Caki2 (cell line): ENCODE measurements around the gene ZC3H13. TPM values are rescaled to one million over a fixed set of nuclear protein-coding genes. Genes with fewer than 3 reads are reported as not detected.
A peak's percentile ranks its signal among the peaks of the same experiment; 100 is the strongest.

Experiments used
- DNase-seq: peaks from one replicate; pipeline ENCODE4 v3.0.0-alpha.2; 2015; ENCODE audit warnings: low read depth
- in situ Hi-C: cut with HindIII; loops from 2 replicates; pipeline ENCODE4 v1.10.0; 2016; ENCODE audit warnings: low sequenced_read_pairs, low pct_unique_long_range_greater_than_20kb, mixed read lengths
- total RNA-seq: library from RNA; depleted of rRNA; stranded (reverse); fragments of >200 nt; shearing (Covaris generic); gene quantifications from 2 replicates; pipeline ENCODE4 v1.2.3, GENCODE V29; 2014; ENCODE audit warnings: low replicate concordance

ZC3H13 gene
- total RNA-seq, 1 experiment from 2014 or later, result 7.4 TPM

DNA sequence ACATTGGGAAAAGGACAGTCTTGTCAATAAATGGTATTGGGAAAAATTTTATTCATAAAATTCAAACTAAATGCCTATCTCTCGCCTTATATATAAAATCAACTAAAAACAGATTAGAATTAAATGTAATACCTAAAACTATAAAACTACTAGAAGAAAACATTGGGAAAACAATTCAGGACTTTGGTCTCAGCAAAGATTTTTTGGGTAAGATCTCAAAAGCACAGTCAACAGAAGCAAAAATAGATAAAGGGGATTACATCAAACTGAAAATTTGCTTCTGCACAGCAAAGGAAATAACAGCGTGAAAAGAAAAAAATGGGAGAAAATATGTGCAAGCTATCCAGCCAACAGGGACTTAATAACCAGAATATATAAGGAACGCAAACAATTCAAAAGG lies 24.3 kb upstream of the ZC3H13 start:
- in situ Hi-C loops, result no loop called here
- no peak for DNase-seq

DNA sequence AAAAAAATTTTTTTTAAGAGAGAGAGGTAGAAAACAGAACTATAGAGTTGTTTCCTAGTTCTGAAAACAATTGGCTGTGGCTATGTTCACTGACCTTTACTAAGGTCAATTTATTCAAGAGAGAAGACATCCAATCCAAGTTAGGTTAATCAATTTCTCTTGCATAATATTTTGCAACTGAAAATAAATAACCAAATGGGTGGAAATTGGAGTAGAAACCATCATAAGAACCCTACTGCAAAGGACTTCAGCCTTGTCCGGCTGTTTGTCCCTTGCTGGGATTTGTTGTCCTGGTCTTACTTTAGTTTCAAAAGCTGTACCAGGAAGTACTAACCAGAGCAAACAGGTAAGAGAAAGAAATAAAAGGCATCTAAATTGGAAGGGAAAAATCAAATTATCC lies 23.3 kb upstream of the ZC3H13 start:
- DNase-seq, result no peak
- in situ Hi-C loops, result no loop called here

DNA sequence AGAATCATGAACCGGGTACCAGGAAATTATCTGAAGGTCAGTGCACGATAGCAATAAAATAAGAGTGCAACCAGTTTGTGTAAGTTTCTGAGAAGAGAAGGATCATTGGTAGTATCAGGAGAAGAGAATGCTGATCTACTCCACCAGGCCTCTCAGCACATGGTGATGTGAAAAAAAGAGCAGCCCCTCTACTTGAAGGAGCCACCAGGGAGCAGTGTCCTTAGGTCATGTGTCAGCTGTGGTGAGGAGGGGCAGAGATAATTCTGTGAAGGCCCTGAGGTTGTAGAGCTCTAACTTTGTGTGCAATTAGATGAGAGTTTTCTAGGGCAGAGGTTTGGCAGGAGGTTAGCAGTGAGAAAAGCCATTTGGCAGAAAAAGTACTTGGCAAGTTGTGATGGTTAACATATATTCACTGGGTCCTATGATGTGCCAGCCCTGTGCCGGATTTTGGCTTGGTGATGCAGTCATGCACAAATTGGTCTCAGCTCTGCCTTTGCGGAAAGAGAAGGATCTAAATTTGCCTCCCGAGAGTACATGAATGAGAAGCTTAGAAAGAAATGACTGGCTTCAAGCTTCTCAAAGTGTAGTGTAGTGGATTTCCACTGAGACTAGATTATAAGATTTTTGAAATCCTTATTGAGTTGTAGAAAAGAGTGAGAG lies 19.2 kb upstream of the ZC3H13 start:
- DNase-seq, result no peak
- in situ Hi-C loops, result no loop called here

DNA sequence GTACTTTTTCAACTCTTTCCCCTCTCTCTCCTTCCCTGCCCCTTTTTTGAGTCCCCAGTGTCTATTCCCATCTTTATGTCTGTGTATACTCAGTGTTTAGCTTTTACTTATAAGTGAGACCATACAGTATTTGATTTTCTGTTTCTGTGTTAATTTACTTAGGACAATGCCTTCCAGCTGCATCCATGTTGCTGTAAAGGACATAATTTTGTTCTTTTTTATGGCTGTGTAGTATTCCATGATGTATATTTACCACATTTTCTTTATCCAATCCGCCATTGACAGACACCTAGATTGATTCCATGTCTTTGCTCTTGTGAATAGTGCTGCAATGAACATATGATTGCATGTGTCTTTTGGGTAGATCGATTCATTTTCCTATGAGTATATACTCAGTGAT lies 10.7 kb upstream of the ZC3H13 start:
- in situ Hi-C loops, result no loop called here
- DNase-seq, result no peak

DNA sequence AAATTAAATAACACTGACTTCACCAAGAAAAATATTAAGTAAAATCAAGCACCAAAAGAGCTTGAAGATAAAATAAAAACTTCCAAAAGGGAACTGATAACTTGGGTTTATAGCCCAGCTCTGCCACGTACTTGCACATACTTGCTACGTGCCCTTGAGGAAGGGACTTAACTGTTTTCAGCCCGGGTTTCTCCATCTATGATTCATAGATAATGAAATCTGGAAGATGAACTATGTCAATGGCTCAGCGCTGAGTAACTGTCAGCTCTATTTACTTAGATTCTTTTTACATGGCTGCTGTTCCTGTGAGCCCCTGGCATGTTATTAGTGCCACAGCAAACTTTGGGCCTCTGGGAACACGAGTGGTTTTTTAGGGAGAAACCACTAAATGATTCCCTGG lies 9.6 kb upstream of the ZC3H13 start:
- DNase-seq, result no peak

DNA sequence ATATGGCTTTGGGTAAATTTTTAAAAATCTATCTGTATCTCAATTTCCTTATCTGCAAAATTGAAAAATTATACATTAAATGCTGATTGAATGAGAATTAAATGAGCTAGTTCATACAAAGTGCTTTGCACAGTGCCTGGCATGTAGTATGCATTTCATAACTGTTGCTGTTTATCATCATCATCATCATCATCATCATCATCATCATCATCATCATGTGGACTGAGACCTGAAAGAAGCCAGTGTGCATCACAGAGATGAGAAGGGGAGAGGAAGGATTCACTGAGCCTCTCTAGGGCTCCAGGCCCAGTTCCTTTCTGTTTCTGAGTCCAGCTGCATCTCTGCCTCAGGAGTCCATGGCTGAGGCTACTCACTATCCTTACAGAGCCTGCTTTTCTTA lies 6.9 kb upstream of the ZC3H13 start:
- in situ Hi-C loops, result no loop called here
- no peak for DNase-seq

More for the DNA sequence above, 9.6 kb upstream of the ZC3H13 start:
- in situ Hi-C loops, result no loop called here

DNA sequence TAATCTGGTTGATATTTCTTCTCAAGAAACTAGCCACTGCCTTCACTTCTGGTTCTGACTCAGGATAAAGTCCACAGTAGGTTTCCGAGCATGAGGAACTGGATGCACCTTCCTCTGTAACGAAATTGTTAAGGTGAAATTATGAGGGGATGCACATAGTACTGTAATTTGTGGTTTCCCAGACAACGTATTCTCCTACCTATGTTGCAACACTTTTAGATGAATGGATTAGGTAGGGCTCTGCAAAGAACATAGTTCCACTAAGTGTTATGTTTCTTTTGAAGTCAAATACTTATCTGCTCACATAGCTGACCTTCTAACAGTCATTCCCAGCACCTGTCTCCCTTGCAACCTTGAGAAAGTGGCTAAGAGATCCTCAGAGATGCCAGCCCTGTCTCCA lies 5.7 kb upstream of the ZC3H13 start:
- no peak for DNase-seq
- in situ Hi-C loops, result no loop called here

DNA sequence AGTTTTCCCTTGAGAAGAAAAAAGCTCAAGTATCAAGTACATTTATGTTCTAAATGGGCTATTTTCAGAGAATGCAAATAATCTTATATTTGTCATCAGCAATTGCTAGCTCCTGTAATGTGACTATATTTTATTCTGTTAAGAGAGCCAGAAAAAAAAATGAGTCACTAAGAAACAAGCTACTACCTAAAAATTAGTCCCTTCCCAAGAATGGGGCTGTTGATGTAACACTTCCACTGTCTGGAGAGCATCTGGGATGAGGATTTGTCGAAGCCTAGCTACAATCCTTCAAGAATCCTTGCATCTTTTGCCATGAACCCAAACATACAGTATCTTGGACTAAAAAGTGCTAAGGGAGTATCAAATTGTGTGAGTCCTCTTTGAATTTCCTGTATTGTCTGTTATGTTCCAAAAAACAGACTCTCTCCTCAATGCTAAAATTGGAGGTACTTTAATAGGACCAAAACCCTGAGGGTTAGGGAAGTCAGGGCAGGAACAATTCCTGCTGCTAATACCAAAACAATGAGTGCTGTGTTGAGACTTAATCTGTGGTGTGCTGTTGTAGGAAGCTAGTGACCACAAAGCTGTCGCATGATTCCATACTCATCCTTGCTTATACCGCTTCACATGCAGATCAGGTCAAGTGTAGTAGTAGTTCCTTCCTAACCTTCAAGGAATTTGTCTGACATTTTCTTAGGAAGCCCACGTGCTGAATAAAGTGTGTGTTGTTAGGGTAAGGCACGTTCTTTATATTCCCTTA lies 4.9 kb upstream of the ZC3H13 start:
- DNase-seq, result no peak
- in situ Hi-C loops, result no loop called here

DNA sequence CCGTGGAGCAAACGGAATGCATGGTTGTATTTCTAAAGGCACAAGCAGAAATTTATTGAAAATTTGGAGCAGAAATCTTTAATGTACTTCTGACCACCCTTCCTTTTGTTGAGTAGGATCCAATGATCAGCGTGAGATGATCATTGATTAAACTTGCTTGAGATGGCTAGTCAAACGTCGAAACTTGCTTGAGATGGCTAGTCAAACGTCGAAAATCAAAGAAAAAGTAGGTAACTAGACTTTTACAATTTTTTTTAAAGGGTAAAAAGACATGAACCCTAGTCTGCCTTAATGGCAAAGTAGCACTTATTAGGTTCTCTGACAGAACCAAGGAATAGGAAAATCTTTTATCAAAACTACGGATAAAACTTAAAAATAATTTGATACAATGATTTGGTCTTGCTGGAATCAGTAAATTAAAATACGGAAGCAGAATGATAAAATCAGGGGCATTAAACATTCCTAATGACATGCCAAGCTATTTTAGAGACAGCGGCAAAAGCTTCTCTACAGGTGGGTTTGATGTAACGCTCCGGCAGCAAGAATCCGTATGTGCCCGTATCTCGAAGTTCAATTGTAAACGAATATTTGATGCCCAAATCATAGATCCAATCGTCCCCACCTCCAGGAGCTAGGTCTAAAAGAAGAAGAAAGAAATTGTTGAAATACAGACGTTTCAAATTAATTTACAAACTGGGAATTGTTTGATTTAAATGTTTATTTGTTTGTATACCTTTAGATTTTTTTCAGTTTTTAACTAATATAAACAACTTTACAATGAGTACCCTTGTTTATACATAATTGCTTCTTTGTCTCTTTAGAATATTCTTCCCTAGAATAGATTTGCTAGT lies 841 bp upstream of the ZC3H13 start:
- in situ Hi-C loops, result no loop called here
- DNase-seq, result peak; percentile 0

DNA sequence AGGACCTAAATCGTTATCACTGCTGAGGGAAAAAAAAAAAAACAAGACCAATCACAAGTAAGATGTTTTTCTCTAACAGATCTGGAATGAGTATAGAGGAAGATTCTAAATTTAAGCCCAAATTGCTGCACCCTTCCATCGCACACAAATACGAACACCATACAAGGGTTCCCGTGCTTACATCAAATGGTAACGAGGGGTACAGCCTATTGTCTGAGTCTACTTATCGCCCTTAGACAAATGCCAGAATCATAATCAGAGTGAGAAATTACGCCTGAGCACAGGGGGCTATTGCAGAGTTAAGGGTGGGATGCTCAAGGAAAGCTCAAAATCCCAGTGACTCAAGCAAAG lies 603 bp downstream of the ZC3H13 start:
- in situ Hi-C loops, result no loop called here
- no peak for DNase-seq

DNA sequence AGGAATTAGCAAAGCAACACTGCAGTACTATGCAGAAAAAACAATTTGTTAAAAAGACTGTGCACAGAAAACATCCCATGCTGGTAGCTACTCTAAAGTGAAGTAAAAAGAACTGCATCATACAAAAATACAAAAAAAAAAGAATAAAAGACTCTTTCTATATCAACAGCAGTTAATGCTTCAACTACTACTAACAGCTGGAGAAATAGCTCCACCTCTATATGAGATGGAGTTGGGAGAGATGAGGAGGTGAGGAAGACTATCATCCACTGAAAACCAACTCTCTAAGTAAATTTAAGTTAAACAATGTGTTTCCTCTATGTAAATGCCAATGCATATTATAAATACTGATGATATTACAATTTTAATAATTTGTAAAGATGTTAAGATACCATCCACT lies 1.8 kb downstream of the ZC3H13 start:
- in situ Hi-C loops, result no loop called here
- no peak for DNase-seq

DNA sequence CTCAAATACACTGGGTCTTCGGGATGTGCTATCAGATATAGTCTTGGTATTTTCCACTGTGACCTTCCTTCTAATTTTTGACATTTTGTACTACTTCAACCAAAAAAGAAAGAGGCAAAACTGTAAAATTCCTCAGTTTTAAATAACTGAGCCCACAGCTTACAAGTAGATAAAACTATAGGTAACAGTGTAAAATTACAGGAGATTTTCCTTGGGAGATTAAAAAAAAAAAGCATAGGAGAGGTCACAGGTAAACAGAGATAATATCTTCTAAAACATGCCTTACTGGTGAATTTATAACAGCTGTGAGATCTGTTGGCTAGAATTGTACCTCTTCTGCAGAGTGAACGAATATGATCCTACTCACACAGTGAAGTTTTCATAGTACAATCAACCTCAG lies 7.1 kb downstream of the ZC3H13 start:
- no peak for DNase-seq
- in situ Hi-C loops, result no loop called here

DNA sequence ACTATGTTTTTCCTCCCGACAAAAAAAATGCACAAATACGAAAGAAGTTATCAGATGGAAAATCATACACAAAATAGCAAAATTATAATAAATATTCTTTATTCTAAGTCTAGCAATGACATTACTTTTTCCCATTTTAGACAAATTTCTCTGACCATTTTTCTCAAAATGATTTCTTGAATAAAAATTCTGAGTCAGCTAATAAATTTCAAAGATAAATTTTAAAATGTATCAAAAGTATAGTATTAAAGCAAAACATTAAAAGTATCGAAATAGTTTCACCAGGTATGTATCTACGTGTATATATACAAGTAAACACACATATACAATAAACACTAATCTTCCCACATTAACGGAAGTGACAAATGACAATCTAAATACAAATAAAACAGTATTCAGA lies 8.9 kb downstream of the ZC3H13 start:
- in situ Hi-C loops, result no loop called here
- no peak for DNase-seq

DNA sequence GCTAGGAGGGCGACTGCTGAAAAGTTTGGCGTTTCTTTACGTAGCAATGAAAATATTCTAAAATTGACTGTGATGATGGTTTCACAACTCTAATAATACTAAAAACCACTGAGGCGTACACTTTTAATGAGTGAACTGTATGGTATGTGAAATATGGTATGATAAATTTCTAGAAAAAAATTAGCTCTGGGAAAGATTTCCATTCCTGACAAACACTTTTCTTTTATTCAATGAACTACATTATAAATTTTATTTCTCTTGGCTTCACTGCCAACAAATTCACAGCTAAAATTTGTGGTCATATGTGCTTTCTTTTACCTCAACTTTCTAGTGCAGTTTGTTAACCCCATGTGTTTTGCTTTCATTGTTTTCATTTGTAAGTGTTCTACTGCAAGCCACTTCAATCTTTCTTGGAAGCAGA lies 11.1 kb downstream of the ZC3H13 start:
- DNase-seq, result no peak
- in situ Hi-C loops, result no loop called here

DNA sequence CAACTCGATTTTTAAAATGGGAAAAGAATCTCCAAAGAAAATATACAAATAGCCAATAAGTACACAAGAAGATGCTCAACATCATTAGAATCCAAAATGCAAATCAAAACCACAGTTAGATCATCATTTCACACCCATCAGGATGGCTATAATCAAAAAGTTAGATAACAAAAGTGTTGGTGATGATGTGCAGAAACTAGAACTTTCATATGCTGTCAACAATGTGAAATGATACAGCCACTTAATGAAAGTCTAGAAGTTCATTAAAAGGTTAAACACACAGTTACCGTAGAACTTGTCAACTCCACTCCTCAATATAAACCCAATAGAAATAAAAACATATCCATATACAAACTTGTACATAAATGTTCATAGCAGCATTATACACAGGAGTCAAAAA lies 11.8 kb downstream of the ZC3H13 start:
- in situ Hi-C loops, result no loop called here
- DNase-seq, result no peak

DNA sequence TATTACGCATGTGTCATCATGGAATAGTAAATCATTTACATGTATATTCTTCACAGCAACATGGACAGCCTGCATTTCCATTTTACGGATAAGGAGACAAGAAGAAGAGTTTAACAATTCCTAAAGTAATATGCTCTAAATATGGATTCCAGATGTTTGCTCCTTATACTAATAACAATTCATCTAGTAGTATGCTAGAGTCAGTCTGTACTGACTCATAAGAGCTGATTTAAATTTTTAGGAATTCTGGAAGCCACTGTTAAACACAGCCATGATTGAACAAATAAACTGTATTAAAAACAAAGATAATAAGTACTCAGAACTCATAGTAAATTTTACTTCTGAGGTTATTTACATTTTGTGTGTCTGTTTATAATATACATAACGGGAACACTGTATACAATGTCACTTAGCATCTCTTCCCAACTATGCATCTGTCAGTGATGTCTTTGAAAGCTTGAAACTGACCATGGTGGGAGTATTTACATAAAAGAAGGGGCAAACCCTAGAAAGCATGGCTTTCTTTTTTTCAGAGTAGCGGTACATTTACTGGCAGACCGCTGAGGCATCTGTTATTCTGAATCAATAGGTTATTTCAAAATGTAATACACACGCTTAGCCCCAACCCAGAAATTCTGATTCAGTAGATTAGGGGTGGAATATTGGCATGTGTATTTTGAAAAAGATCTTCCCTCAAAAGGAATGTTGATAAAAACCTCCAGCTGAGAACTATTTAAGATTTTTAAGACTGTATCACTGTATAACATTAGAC lies 12.9 kb downstream of the ZC3H13 start:
- in situ Hi-C loops, result no loop called here
- DNase-seq, result no peak

DNA sequence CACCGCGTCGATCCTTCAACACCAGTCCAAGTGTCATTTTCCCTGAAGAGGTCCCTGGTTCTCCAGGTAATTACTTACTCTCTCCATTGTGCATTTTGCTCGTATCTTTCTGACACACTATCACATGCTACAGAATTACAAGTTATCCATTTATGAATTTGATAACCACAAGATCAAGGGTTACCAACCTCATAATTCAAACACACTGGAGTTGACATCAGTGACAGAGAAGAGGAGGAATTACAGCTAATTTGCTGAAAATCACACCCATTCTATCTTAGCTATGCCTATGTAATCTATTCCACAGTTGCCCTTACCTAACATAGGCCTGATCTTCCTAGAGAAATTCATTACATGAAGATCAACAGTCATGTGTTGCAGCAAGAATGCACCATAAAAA lies 14.2 kb downstream of the ZC3H13 start:
- in situ Hi-C loops, result no loop called here
- DNase-seq, result no peak

DNA sequence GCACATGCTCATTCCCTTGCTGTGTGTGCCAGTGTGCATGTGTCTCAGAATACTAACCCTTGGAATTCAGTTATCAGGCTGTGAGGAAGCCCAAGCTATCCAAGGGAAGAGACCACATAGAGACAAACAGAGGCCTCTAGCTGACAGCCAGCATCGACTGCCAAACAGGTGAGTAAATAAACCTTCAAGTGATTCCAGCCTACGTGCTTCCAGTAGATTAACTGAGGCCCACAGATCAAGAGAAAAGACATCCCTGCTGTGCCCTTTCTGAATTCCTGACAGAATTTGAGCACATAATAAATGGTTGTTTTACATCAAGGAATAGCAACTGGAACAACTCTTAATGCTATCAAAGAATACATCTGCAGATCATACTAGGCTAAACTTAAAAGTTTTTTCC lies 17.5 kb downstream of the ZC3H13 start:
- in situ Hi-C loops, result no loop called here

DNA sequence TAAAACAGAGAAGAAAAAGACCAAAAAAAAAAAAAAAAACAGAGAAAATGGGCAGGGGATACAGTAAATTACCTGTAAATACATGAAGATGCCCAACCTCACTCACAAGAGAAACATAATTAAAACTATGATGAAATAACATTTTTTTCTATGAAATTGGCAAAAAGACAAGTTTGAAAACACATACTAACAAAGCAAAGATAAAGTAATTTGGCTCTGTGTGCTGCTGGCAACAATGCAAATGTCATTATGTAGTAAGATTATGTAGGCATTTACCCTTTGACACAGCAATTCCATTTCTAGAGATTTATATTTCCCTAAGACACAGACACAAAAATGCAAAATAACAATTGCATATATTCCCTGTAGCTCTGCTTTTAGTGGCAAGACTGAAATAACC lies 20.2 kb downstream of the ZC3H13 start:
- in situ Hi-C loops, result no loop called here
- no peak for DNase-seq

More for the DNA sequence above, 17.5 kb downstream of the ZC3H13 start:
- no peak for DNase-seq
